Mesendoderm (in vitro differentiated cells): ENCODE measurements around the gene KAZN.

Experiments used
- DNase-seq: peaks from one replicate; pipeline ENCODE4 v3.0.0; 2013
- H2AK5ac ChIP-seq: 2 replicates; pipeline ENCODE4 v1.6.1; 2013; ENCODE audit warnings: low read length, inconsistent platforms
- H2BK120ac ChIP-seq: 2 replicates; pipeline ENCODE4 v1.6.1; 2013; ENCODE audit warnings: low read depth, mild to moderate bottlenecking, low read length, moderate library complexity, mixed read lengths
- H2BK15ac ChIP-seq: replicated peaks from 2 replicates; pipeline ENCODE4 v1.6.1; 2013; ENCODE audit warnings: low read depth, mild to moderate bottlenecking, moderate library complexity
- H2BK5ac ChIP-seq: 2 replicates; pipeline ENCODE4 v1.6.1; 2013; ENCODE audit warnings: low read length, inconsistent platforms
- H3K18ac ChIP-seq: 2 replicates; pipeline ENCODE4 v1.6.1; 2013; ENCODE audit warnings: mild to moderate bottlenecking, low read length, mixed read lengths
- H3K23ac ChIP-seq: one replicate; pipeline ENCODE4 v1.6.1; 2013; ENCODE audit warnings: low read length
- H3K27ac ChIP-seq: 2 replicates; pipeline ENCODE4 v1.5.1; 2013; ENCODE audit warnings: low read depth, mild to moderate bottlenecking, inconsistent platforms, low read length, moderate library complexity
- H3K27me3 ChIP-seq: 2 replicates; pipeline ENCODE4 v1.6.1; 2013; ENCODE audit warnings: low read length, control low read depth, mild to moderate bottlenecking, inconsistent platforms; ENCODE audit not compliant: insufficient read depth, poor library complexity
- H3K36me3 ChIP-seq: 2 replicates; pipeline ENCODE4 v1.6.1; 2013; ENCODE audit warnings: low read length, inconsistent platforms; ENCODE audit not compliant: control insufficient read depth, insufficient read depth
- H3K4ac ChIP-seq: one replicate; pipeline ENCODE4 v1.6.1; 2013; ENCODE audit warnings: low read depth, mild to moderate bottlenecking, low read length, moderate library complexity
- H3K4me1 ChIP-seq: 2 replicates; pipeline ENCODE4 v1.6.1; 2013; ENCODE audit warnings: low read depth, low read length, inconsistent platforms; ENCODE audit not compliant: control insufficient read depth
- H3K4me2 ChIP-seq: 2 replicates; pipeline ENCODE4 v1.6.1; 2013; ENCODE audit warnings: low read length
- H3K4me3 ChIP-seq: 2 replicates; pipeline ENCODE4 v1.5.1; 2013; ENCODE audit warnings: mild to moderate bottlenecking, low read length
- H3K56ac ChIP-seq: one replicate; pipeline ENCODE4 v1.6.1; 2013; ENCODE audit warnings: low read length
- H3K79me1 ChIP-seq: 2 replicates; pipeline ENCODE4 v1.6.1; 2013; ENCODE audit warnings: low read length, inconsistent platforms
- H3K79me2 ChIP-seq: 2 replicates; pipeline ENCODE4 v1.6.1; 2013; ENCODE audit warnings: mild to moderate bottlenecking, low read length; ENCODE audit not compliant: control insufficient read depth, insufficient read depth
- H3K9ac ChIP-seq: 2 replicates; pipeline ENCODE4 v1.6.1; 2013; ENCODE audit warnings: low read length, inconsistent platforms
- H4K5ac ChIP-seq: one replicate; pipeline ENCODE4 v1.6.1; 2013; ENCODE audit warnings: low read length
- H4K8ac ChIP-seq: one replicate; pipeline ENCODE4 v1.6.1; 2013; ENCODE audit warnings: low read depth, mild to moderate bottlenecking, control low read depth, low read length, moderate library complexity
- WGBS: extraction: QIAGEN DNeasy Blood & Tissue Kit; methylation state at CpG from one replicate; pipeline ENCODE4 v1.1.7; 2013; ENCODE audit warnings: low lambda C conversion rate, missing lambda C conversion rate; ENCODE audit not compliant: insufficient coverage; ENCODE audit errors: extremely low coverage; 5-methylcytosine and 5-hydroxymethylcytosine counted together

The KAZN gene

GRCh38 chr1:14944471-14944985, 346.0 kb downstream of the KAZN start:
- no CpG with 5 or more reads among the region's 12 CpGs for WGBS
- no peak for DNase-seq
- Histone ChIP-seq H3K18ac (no peak overlapping the region), H3K4me2 (no peak overlapping the region), H2BK15ac (no peak overlapping the region), H3K4ac (no peak overlapping the region), H3K56ac (no peak overlapping the region), H4K5ac (no peak overlapping the region), H3K4me1 (peaks cover 9% of the 10 kb centered on the region), H2BK5ac (no peak overlapping the region), H3K27ac (no peak overlapping the region), H3K79me1 (peaks cover 26% of the 10 kb centered on the region), H3K23ac (no peak overlapping the region), H4K8ac (no peak overlapping the region), H3K4me3 (no peak overlapping the region), H3K79me2 (peaks cover 10% of the 10 kb centered on the region), H3K36me3 (no peaks in the 10 kb centered on the region), H3K27me3 (no peaks in the 10 kb centered on the region), H3K9ac (no peak overlapping the region), H2BK120ac (no peak overlapping the region), H2AK5ac (no peak overlapping the region)

GRCh38 chr1:14945132-14946010, 346.9 kb downstream of the KAZN start:
- Histone ChIP-seq H3K4me1 (peaks cover 15% of the 10 kb centered on the region), H3K23ac (no peak overlapping the region), H3K27ac (no peak overlapping the region), H4K5ac (no peak overlapping the region), H2BK15ac (no peak overlapping the region), H3K79me2 (peaks cover 10% of the 10 kb centered on the region), H3K9ac (peak overlapping the region; percentile 46), H2BK5ac (peak overlapping the region; percentile 55), H3K36me3 (no peaks in the 10 kb centered on the region), H2AK5ac (peak overlapping the region; percentile 68), H3K18ac (peak overlapping the region; percentile 15), H4K8ac (no peak overlapping the region), H3K79me1 (peaks cover 25% of the 10 kb centered on the region), H3K56ac (peak overlapping the region; percentile 73), H3K27me3 (no peaks in the 10 kb centered on the region), H3K4ac (no peak overlapping the region), H3K4me2 (no peak overlapping the region), H2BK120ac (no peak overlapping the region), H3K4me3 (no peak overlapping the region)
- DNase-seq: peak; percentile 72
- no CpG with 5 or more reads among the region's 26 CpGs for WGBS

- H3K18ac ChIP-seq: no peak overlapping the region
- no peak overlapping the region for H4K5ac ChIP-seq
- H3K36me3 ChIP-seq: no peaks in the 10 kb centered on the region
- no peak overlapping the region for H3K9ac ChIP-seq
- DNase-seq: no peak
- no peak overlapping the region for H2BK120ac ChIP-seq
- no peak overlapping the region for H3K4me3 ChIP-seq
- WGBS: no CpG with 5 or more reads among the region's 4 CpGs
- peaks cover 10% of the 10 kb centered on the region for H3K79me2 ChIP-seq
- H4K8ac ChIP-seq: no peak overlapping the region
- no peak overlapping the region for H2AK5ac ChIP-seq
- peak overlapping the region; percentile 55 for H2BK5ac ChIP-seq
- no peak overlapping the region for H2BK15ac ChIP-seq
- no peak overlapping the region for H3K4me2 ChIP-seq
- H3K56ac ChIP-seq: peak overlapping the region; percentile 73
- H3K4ac ChIP-seq: no peak overlapping the region
- no peak overlapping the region for H3K27ac ChIP-seq
- H3K79me1 ChIP-seq: peaks cover 25% of the 10 kb centered on the region
- H3K23ac ChIP-seq: no peak overlapping the region
- no peaks in the 10 kb centered on the region for H3K27me3 ChIP-seq
- peaks cover 16% of the 10 kb centered on the region for H3K4me1 ChIP-seq
Measured at GRCh38 chr1:14946011-14946359, 347.5 kb downstream of the KAZN start.

- no peak for DNase-seq
- no peak overlapping the region for H3K23ac ChIP-seq
Measured at GRCh38 chr1:14946684-14947238, 348.3 kb downstream of the KAZN start.

GRCh38 chr1:14947421-14947820, 348.9 kb downstream of the KAZN start:
- Histone ChIP-seq H3K4ac (no peak overlapping the region), H4K8ac (no peak overlapping the region), H3K56ac (no peak overlapping the region), H3K4me3 (no peak overlapping the region), H3K79me1 (peaks cover 25% of the 10 kb centered on the region), H4K5ac (no peak overlapping the region), H3K27ac (no peak overlapping the region), H3K27me3 (no peaks in the 10 kb centered on the region), H3K9ac (no peak overlapping the region), H2BK15ac (no peak overlapping the region), H3K4me1 (peaks cover 16% of the 10 kb centered on the region), H3K18ac (no peak overlapping the region), H2BK5ac (no peak overlapping the region), H3K79me2 (peaks cover 7% of the 10 kb centered on the region), H2AK5ac (no peak overlapping the region), H2BK120ac (no peak overlapping the region), H3K4me2 (no peak overlapping the region), H3K23ac (no peak overlapping the region), H3K36me3 (no peaks in the 10 kb centered on the region)
- no CpG with 5 or more reads among the region's 3 CpGs for WGBS
- no peak for DNase-seq

More at GRCh38 chr1:14946684-14947238, 348.3 kb downstream of the KAZN start:
- no CpG with 5 or more reads among the region's 14 CpGs for WGBS
- Histone ChIP-seq H3K9ac (no peak overlapping the region), H3K79me1 (peaks cover 26% of the 10 kb centered on the region), H2BK15ac (no peak overlapping the region), H3K56ac (no peak overlapping the region), H4K8ac (no peak overlapping the region), H3K36me3 (no peaks in the 10 kb centered on the region), H3K4me2 (no peak overlapping the region), H3K27me3 (no peaks in the 10 kb centered on the region), H2BK120ac (no peak overlapping the region), H3K18ac (no peak overlapping the region), H3K4me1 (peaks cover 16% of the 10 kb centered on the region), H2AK5ac (no peak overlapping the region), H4K5ac (no peak overlapping the region), H3K27ac (no peak overlapping the region), H3K4ac (no peak overlapping the region), H3K4me3 (no peak overlapping the region), H3K79me2 (peaks cover 7% of the 10 kb centered on the region), H2BK5ac (no peak overlapping the region)
